Activated T-cell treated with anti-CD3 and anti-CD28 coated beads, Interleukin-2, amount 50 U/mL, for 1 hour (primary cell): ENCODE data around the gene RHEBL1.

Experiments
- DNase-seq: peaks from one replicate; pipeline ENCODE4 v3.0.0-alpha.2; 2020

The RHEBL1 gene

GRCh38 chr12:49018261-49019119, 51.3 kb downstream of the RHEBL1 start, which contains the start of gene PRKAG1:
Gene PRKAG1, minus strand, starts transcription at chr12:49018776. Its CDS starts 36 bp downstream, at chr12:49018740.
- DNase-seq: peak; percentile 97

- DNase-seq: no peak
These were observed 51.9 kb downstream of the RHEBL1 start for GRCh38 chr12:49017891-49018260.

- no peak for DNase-seq
These were observed 54.6 kb downstream of the RHEBL1 start for GRCh38 chr12:49015196-49015595.
